NCI-H2227 (cell line): Measurements from ENCODE around the gene PPARG.
"Not testable (repeated sequence)": the region's sequence is repeated elsewhere in the genome, so short reads cannot be mapped to it uniquely, and the experiment has no call there.

ENCODE experiments used
- DNase-seq: peaks from one replicate; lab custom pipeline; 2025; ENCODE audit not compliant: unreplicated experiment; lab: John Stamatoyannopoulos, UW

The PPARG gene

DNA sequence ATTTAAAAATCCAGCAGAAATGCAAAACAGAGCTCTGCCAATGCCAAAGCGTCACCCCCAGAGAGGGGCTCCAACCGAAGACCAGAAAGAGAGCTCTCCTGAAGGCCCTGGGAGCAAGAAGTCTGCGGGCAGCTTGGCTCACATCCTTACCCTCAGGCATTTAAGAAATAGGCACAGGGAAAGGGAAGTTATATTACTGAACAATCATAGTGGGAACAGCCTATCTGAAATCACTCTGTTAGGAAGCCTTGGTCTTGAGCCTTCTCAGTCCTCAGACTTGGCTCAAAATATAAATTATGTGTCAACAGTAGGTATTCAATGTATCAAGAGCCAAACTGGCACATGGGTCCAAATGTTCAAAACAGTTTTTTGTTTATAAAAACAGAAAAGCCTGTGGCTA, 10.3 kb upstream of the PPARG start:
- DNase-seq, result no peak

GRCh38 chr3:12279591-12280326, 9.1 kb upstream of the PPARG start:
- no peak for DNase-seq

- DNase-seq, result no peak
Observed at GRCh38 chr3:12280357-12280806, 8.5 kb upstream of the PPARG start.

DNA sequence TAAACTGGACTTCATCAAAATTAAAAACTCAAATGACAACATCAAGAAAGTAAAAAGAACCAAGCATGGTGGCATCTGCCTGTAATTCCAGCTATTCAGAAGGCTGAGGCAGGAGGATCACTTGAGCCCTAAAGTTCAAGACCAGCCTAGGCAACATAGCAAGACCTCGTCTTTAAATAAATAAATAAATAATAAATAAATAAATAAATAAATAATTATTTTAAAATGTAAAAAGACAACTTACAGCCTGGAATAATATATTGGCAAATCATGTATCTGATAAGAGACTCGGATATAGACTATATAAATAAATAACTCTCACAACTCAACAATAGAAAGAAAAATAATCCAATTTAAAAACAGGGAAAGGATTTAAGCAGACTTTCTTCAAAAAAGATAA, 4.3 kb upstream of the PPARG start:
- DNase-seq, result no peak

- DNase-seq, result no peak
Observed at GRCh38 chr3:12285003-12285555, 3.8 kb upstream of the PPARG start.

GRCh38 chr3:12285779-12286178, 3.1 kb upstream of the PPARG start:
- not testable (repeated sequence) for DNase-seq

DNA sequence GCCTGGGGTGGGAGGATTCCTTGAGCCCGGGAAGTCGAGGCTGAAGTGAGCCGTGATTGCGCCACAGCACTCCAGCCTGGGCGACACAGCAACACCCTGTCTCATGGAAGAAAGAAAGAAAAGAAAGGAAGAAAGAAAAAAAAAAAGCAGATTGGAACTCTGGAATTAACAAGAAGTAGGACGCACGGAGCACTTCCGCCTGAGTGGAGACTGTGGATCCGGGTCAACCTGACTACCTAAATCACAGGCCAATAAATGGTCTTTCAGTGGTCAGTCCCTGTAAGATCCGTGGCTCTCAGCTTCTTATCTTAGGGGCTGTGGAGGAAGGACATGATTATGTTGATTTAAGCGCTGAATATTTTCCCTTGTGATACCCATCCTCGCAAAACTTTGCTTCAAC, 2.4 kb upstream of the PPARG start:
- DNase-seq, result no peak

DNA sequence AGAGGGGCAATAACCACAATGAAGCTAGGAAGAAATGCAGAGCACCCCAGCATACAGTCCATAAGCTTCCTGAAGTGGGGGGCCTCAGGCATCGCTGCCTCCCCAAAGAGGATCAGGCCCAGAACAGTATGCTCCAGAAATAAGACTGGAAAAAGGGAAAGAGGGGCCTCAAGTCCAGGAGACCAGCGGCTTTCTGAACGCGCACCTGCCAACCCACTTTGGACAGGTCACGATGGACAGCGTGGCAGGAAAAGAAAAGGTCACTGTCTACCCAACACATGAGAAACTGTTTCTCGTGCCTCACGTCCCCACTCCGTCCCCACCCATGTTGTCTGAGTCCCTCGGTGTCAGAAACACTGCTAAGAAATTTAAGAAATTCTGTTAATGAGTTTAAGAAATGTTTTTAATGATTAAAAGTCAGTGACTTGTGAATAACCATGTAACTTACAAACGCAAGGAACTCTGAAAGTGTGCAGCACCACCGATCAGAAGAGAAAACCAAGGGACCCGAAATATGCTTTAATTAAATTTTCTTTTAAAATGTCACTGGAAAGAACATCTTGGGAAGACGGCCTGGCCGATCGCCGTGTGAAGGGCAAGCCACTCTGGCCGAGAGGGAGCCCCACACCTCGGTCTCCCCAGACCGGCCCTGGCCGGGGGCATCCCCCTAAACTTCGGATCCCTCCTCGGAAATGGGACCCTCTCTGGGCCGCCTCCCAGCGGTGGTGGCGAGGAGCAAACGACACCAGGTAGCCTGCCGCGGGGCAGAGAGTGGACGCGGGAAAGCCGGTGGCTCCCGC, 1.7 kb upstream of the PPARG start:
- no peak for DNase-seq

GRCh38 chr3:12287727-12288181, 1.1 kb upstream of the PPARG start:
- peak; percentile 32 for DNase-seq

DNA sequence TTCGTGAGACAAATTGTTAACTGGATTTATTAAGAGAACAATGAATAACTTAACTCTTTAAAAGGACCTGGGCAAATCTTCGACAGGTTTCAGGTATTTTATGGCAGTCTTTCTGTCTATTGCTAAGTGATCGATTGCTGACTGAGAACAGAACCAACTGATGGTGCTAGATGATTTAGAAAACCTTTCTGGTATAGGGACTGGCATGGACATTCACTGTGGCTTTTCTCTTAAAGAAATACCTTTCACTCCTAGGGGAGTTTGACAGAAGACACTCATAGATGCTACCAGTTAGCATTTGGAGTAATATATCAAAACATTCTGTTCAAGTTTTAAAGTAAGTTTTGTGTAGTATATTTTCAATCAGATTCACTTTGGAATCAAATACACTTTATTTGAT, 654 bp downstream of the PPARG start:
- no peak for DNase-seq

- no peak for DNase-seq
Observed at GRCh38 chr3:12292770-12293169, 3.9 kb downstream of the PPARG start.

GRCh38 chr3:12294885-12295580, 6.2 kb downstream of the PPARG start:
- DNase-seq, result no peak

DNA sequence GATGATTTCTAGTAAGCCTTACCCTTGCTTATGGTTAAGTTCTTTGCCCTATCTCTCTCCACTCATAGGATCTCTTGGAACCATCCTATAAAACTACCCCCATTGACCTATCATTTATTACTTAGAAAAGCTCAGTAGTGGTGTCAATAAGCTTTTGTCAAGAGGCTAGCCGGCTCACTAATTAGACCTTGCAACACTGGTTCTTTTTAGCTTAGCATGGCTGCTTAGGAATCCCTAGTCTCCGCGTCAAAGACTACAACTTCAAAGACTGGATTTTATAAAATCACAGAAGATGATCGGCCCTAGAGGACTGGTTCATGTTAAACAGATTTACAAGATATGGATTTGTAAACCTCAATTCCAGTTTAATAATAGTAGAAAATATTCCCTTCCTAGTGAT, 7.6 kb downstream of the PPARG start:
- no peak for DNase-seq

- no peak for DNase-seq
Observed at GRCh38 chr3:12299026-12299425, 10.2 kb downstream of the PPARG start.

DNA sequence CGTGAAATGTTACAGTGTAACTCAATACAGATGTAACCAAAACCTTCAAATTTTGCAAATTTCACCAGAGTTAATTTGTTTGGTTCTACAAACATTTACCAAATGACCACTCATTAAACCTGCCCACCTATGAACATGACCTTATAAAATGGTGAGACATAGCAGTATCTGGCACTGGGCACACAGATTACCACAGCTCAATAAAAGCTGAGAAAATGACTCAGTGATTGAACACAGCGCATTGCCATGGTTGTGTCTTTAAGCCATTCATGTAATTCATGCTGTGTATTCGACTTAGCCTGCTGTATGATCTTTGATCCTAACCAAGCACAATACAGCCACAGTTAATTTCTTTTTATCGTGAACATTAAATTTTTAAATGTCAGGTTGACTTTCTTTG, 11.3 kb downstream of the PPARG start:
- no peak for DNase-seq

- DNase-seq, result no peak
Observed at GRCh38 chr3:12301031-12301430, 12.2 kb downstream of the PPARG start.

DNA sequence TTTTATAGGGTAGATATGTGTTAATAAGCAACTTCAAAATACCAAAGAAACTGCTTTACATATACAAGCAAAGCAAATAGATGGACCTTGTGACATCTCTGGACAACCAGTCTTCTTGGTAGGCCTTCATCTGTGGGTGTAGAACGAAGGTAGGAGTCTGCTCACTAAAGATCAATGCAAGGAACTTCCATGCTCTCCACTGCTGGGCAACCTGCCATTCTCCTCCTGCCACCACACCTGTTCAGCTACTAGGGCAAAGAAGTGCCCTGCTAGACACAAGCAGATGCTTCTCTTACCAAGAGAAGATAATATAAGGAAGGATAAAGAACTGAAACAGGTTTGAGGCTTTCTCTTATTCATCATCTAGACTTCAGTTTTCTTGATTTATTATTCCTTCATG, 12.6 kb downstream of the PPARG start:
- DNase-seq, result no peak

DNA sequence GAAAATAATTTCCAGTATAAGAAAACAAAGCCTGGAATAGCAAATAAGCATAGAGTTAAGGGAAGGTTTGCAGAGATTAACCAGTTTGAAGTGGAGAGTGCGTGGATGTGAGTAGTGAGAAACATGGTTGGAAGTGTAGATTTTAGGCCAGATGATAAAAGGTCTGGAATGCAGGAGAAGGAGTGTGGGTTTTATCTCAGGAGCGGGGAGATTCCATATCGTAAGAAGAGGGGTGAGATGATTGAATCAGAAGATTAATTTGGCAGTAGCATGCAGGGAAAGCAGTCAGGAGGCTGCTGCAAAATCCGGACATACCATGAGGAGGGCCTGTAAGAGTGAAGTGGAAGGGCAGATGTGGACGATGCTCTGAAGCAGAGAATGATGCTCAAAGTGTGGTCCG, 13.7 kb downstream of the PPARG start:
- DNase-seq, result no peak

GRCh38 chr3:12303534-12303933, 14.7 kb downstream of the PPARG start:
- DNase-seq, result no peak

GRCh38 chr3:12303993-12304392, 15.1 kb downstream of the PPARG start:
- no peak for DNase-seq

DNA sequence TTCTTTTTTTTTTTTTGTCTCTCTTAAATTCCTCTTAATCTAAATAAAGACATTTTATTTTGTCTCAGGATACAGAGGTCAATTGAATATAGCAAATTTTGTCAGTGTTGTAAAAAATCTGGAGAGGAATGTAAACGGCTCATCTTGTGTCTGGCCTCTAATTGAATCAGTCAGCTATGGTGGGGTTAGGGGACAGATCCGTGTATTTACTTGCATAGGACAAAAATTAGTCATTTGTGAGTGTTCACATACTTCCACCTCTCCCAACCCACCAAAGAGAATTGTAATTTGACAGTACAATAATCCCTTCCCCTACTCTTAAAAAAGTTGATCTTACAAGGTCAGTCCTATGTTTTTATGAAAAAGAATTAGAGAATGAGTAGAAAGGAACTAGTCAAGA, 18.3 kb downstream of the PPARG start:
- no peak for DNase-seq
